ENCODE results near the gene KRTAP12-1.

DNA sequence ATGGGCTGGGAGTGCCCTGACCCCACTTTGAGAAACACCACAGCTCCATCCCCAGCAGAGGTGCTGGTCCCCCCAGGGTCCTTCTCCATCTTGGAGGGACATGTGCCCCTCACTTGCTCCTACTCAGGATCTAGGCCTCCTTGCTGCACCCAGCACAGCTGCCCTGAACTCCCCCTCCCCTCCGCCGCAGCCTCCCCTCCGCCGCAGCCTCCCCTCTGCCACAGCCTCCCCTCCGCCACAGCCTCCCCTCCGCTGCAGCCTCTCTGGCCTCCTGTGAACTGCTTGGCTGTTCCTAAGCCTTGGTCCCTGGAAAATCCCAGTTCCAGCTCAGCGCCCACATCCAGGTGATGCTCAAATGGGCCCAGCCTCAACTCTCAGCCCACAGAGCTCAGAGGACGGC is 45.4 kb upstream of the KRTAP12-1 start:
- TF ChIP-seq, protein P1, sequence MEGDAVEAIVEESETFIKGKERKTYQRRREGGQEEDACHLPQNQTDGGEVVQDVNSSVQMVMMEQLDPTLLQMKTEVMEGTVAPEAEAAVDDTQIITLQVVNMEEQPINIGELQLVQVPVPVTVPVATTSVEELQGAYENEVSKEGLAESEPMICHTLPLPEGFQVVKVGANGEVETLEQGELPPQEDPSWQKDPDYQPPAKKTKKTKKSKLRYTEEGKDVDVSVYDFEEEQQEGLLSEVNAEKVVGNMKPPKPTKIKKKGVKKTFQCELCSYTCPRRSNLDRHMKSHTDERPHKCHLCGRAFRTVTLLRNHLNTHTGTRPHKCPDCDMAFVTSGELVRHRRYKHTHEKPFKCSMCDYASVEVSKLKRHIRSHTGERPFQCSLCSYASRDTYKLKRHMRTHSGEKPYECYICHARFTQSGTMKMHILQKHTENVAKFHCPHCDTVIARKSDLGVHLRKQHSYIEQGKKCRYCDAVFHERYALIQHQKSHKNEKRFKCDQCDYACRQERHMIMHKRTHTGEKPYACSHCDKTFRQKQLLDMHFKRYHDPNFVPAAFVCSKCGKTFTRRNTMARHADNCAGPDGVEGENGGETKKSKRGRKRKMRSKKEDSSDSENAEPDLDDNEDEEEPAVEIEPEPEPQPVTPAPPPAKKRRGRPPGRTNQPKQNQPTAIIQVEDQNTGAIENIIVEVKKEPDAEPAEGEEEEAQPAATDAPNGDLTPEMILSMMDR (IDR thresholded peaks at IDR 0.05; ENCODE audit: low read length), result no peak
- TF ChIP-seq EZH2 (IDR thresholded peaks at IDR 0.05; ENCODE audit: borderline replicate concordance, low read length), result no peak

Data from OCI-LY1 (cell line).